Thoracic aorta (tissue), 2 donors: ENCODE data around the gene GPHA2. TPM values are rescaled to one million over a fixed set of nuclear protein-coding genes. Genes with fewer than 3 reads are reported as not detected.

Source experiments
- ATAC-seq: fragments of 150-250 bp; one replicate; pipeline ENCODE4 v1.8.0; 2017; ENCODE audit warnings: low read depth; ENCODE audit not compliant: insufficient number of reproducible peaks, low FRiP score
- DNase-seq: peaks from one replicate; pipeline ENCODE4 v3.0.0-alpha.2; 2020; ENCODE audit warnings: low spot score
- H3K27ac ChIP-seq, 2 donors: fragments of 200-600 bp; sonication (generic); 1 replicate in 1 of 2; 2 replicates in 1 of 2; pipeline ENCODE4 v1.5.1; 2016; ENCODE audit warnings: mild to moderate bottlenecking in 2 of 2, moderate library complexity in 2 of 2
- H3K27me3 ChIP-seq: fragments of 200-600 bp; sonication (generic); replicated peaks from 2 replicates; pipeline ENCODE4 v1.6.0; 2016; ENCODE audit warnings: mild to moderate bottlenecking; ENCODE audit not compliant: insufficient read depth
- H3K36me3 ChIP-seq: fragments of 200-600 bp; sonication (generic); one replicate; pipeline ENCODE4 v1.5.1; 2016
- H3K4me1 ChIP-seq, 2 donors: fragments of 200-600 bp; sonication (generic); 1 replicate in 1 of 2; 2 replicates in 1 of 2; pipeline versions ENCODE4 v1.5.1 to v1.6.0; 2016; ENCODE audit warnings: low read depth in 2 of 2, mild to moderate bottlenecking in 1 of 2; ENCODE audit not compliant: control insufficient read depth in 1 of 2
- H3K4me3 ChIP-seq: fragments of 200-600 bp; sonication (generic); 2 replicates; pipeline ENCODE4 v1.5.1; 2016; ENCODE audit warnings: mild to moderate bottlenecking
- H3K9me3 ChIP-seq: fragments of 200-600 bp; sonication (generic); 2 replicates; pipeline ENCODE4 v1.5.1; 2016
- CTCF ChIP-seq: fragments of 200-600 bp; sonication (generic); IDR thresholded peaks from one replicate; pipeline ENCODE4 v1.5.1; 2019; ENCODE audit warnings: antibody characterized with exemption
- total RNA-seq, 2 donors: library from RNA; depleted of rRNA; stranded (reverse); fragments of >200 nt; gene quantifications; one replicate each; pipeline versions ENCODE4 v1.1.0 to v1.2.3, GENCODE V29; 2016

GPHA2 gene
- total RNA-seq, 2 donors from 2014 or later = not detected

DNA sequence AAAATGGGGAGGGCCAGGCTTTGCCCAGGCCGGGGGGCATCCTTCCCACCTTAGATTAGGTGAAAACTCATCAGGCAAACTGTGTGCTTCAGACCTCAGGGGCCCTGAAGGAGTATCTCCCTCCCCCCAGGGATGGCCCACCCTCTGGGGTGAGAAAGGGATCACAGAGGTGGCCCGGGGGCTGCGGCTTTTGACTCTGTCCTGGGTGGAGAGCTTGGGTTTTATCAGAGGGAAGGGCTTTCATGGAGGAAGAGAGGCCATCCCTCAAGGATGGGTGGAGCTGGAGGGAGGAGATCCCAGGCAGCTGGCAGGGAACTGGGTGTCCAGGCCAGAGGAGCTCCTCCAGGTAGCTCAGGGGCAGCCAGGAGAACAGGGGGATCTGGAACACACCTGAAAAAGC lies 14.3 kb downstream of the GPHA2 start:
- Histone ChIP-seq H3K4me1 (peaks cover 21 to 31% of the 10 kb centered on the region in 2 donors), H3K27ac (no peak overlapping the region), H3K4me3 (no peak overlapping the region), H3K36me3 (no peaks in the 10 kb centered on the region), H3K27me3 (no peaks in the 10 kb centered on the region), H3K9me3 (no peaks in the 10 kb centered on the region)
- no peak for DNase-seq
- ATAC-seq = no peak
- no peak for TF ChIP-seq CTCF

- TF ChIP-seq CTCF = no peak
- H3K9me3 ChIP-seq = no peaks in the 10 kb centered on the region
- ATAC-seq (no peak), DNase-seq (no peak)
- H3K27me3 ChIP-seq = no peaks in the 10 kb centered on the region
- H3K4me1 ChIP-seq = peaks cover 17 to 31% of the 10 kb centered on the region in 2 donors
- H3K36me3 ChIP-seq = no peaks in the 10 kb centered on the region
- H3K27ac ChIP-seq = no peak overlapping the region
- H3K4me3 ChIP-seq = no peak overlapping the region
Observed at GRCh38 chr11:64920124-64920523, 15.6 kb downstream of the GPHA2 start.

GRCh38 chr11:64919627-64920026 lies 16.1 kb downstream of the GPHA2 start:
- DNase-seq (no peak), ATAC-seq (no peak)
- TF ChIP-seq CTCF = no peak
- no peak overlapping the region for H3K27ac ChIP-seq
- H3K27me3 ChIP-seq = no peaks in the 10 kb centered on the region
- no peak overlapping the region for H3K4me3 ChIP-seq
- peaks cover 17 to 32% of the 10 kb centered on the region in 2 donors for H3K4me1 ChIP-seq
- no peaks in the 10 kb centered on the region for H3K36me3 ChIP-seq
- H3K9me3 ChIP-seq = no peaks in the 10 kb centered on the region

GRCh38 chr11:64918017-64918416 lies 17.7 kb downstream of the GPHA2 start:
- H3K4me3 ChIP-seq = peak overlapping the region; percentile 79
- peaks cover 10% of the 10 kb centered on the region for H3K36me3 ChIP-seq
- H3K27ac ChIP-seq = peak overlapping the region; percentile 69 to 76
- H3K27me3 ChIP-seq = no peaks in the 10 kb centered on the region
- ATAC-seq = no peak
- DNase-seq = no peak
- H3K9me3 ChIP-seq = no peaks in the 10 kb centered on the region
- peaks cover 14 to 26% of the 10 kb centered on the region in 2 donors for H3K4me1 ChIP-seq
- TF ChIP-seq CTCF = no peak

- no peaks in the 10 kb centered on the region for H3K27me3 ChIP-seq
- DNase-seq = no peak
- no peak for ATAC-seq
- no peaks in the 10 kb centered on the region for H3K9me3 ChIP-seq
- H3K36me3 ChIP-seq = peaks cover 13% of the 10 kb centered on the region
- peak overlapping the region; percentile 69 to 76 for H3K27ac ChIP-seq
- peak overlapping the region; percentile 79 for H3K4me3 ChIP-seq
- TF ChIP-seq CTCF = no peak
- H3K4me1 ChIP-seq = peaks cover 14 to 26% of the 10 kb centered on the region in 2 donors
Observed at GRCh38 chr11:64917663-64917995, 18.1 kb downstream of the GPHA2 start.
